CD14-positive monocyte (primary cell): ENCODE results near the gene TOMM20. TPM values are rescaled to one million over a fixed set of nuclear protein-coding genes. Genes with fewer than 3 reads are reported as not detected.
"Not testable (repeated sequence)": the region's sequence is repeated elsewhere in the genome, so short reads cannot be mapped to it uniquely, and the experiment has no call there.

Source experiments
- DNase-seq, 3 donors: peaks; one replicate each; pipeline ENCODE4 v3.0.0-alpha.2; 2011 to 2022
- H2AFZ ChIP-seq: 2 replicates; pipeline ENCODE4 v1.6.0; 2012; ENCODE audit warnings: mild to moderate bottlenecking, low read depth, low read length, inconsistent platforms; ENCODE audit not compliant: insufficient read depth, poor library complexity, severe bottlenecking
- H3K27ac ChIP-seq, 2 donors: 1 replicate in 1 of 2; 2 replicates in 1 of 2; pipeline ENCODE4 v1.5.1; 2012 to 2013; ENCODE audit warnings: low read length in 2 of 2, control low read depth in 1 of 2, inconsistent platforms in 1 of 2, low read depth in 1 of 2, mild to moderate bottlenecking in 1 of 2
- H3K27me3 ChIP-seq, 2 donors: one replicate each; pipeline versions ENCODE4 v1.6.0 to v1.6.1; 2011 to 2013; ENCODE audit warnings: low read length in 2 of 2; ENCODE audit not compliant: control insufficient read depth in 2 of 2, insufficient read depth in 2 of 2
- H3K36me3 ChIP-seq, 2 donors: replicated peaks in 1 of 2; 1 replicate in 1 of 2; 2 replicates in 1 of 2; pipeline versions ENCODE4 v1.5.1 to v1.6.1; 2012 to 2013; ENCODE audit warnings: low read length in 2 of 2, control low read depth in 1 of 2, inconsistent platforms in 1 of 2, mild to moderate bottlenecking in 1 of 2; ENCODE audit not compliant: insufficient read depth in 2 of 2, control insufficient read depth in 1 of 2
- H3K4me1 ChIP-seq, 2 donors: 1 replicate in 1 of 2; 2 replicates in 1 of 2; pipeline versions ENCODE4 v1.5.1 to v1.6.1; 2012 to 2013; ENCODE audit warnings: low read length in 2 of 2, control low read depth in 1 of 2, inconsistent platforms in 1 of 2, mild to moderate bottlenecking in 1 of 2, moderate library complexity in 1 of 2; ENCODE audit not compliant: insufficient read depth in 2 of 2, control insufficient read depth in 1 of 2
- H3K4me2 ChIP-seq: replicated peaks from 2 replicates; pipeline ENCODE3; 2012; ENCODE audit warnings: low read length, moderate library complexity, mild to moderate bottlenecking; ENCODE audit not compliant: poor library complexity, severe bottlenecking; ENCODE audit errors: extremely low read depth
- H3K4me3 ChIP-seq, 3 experiments: fragments of 200-600 bp in 1 of 3; sonication (generic) in 1 of 3; replicated peaks in 1 of 3; 1 replicate in 2 of 3; 2 replicates in 1 of 3; pipeline ENCODE4 v1.5.1; 2011 to 2013; ENCODE audit warnings: low read length in 3 of 3, mild to moderate bottlenecking in 3 of 3, control low read depth in 2 of 3, low read depth in 2 of 3, inconsistent platforms in 1 of 3, moderate library complexity in 1 of 3
- H3K79me2 ChIP-seq: 2 replicates; pipeline ENCODE4 v1.6.0; 2012; ENCODE audit warnings: mild to moderate bottlenecking, control low read depth, inconsistent platforms, low read length, moderate library complexity; ENCODE audit not compliant: insufficient read depth
- H3K9ac ChIP-seq: 2 replicates; pipeline ENCODE4 v1.6.0; 2017; ENCODE audit warnings: low read length, mild to moderate bottlenecking; ENCODE audit not compliant: insufficient read depth, poor library complexity, severe bottlenecking
- H3K9me3 ChIP-seq, 2 donors: replicated peaks in 1 of 2; 1 replicate in 1 of 2; 2 replicates in 1 of 2; pipeline versions ENCODE4 v1.5.1 to v1.6.1; 2012 to 2013; ENCODE audit warnings: low read length in 2 of 2, control low read depth in 1 of 2; ENCODE audit not compliant: control insufficient read depth in 1 of 2, insufficient read depth in 1 of 2
- H4K20me1 ChIP-seq: 2 replicates; pipeline ENCODE4 v1.6.0; 2012; ENCODE audit warnings: mild to moderate bottlenecking, low read length, control low read depth, moderate library complexity; ENCODE audit not compliant: insufficient read depth
- H3K27ac Mint-ChIP-seq, 7 donors: one replicate each; pipeline ENCODE4 v1.8.0; 2020; ENCODE audit warnings: mild to moderate bottlenecking in 7 of 7, mixed read lengths in 7 of 7, moderate library complexity in 6 of 7, inconsistent platforms in 2 of 7
- H3K27me3 Mint-ChIP-seq, 3 donors: one replicate each; pipeline ENCODE4 v1.8.0; 2021 to 2022; ENCODE audit warnings: low read depth in 3 of 3, mild to moderate bottlenecking in 3 of 3, mixed read lengths in 3 of 3, moderate library complexity in 3 of 3, inconsistent platforms in 1 of 3
- H3K36me3 Mint-ChIP-seq, 2 donors: one replicate each; pipeline ENCODE4 v1.8.0; 2020; ENCODE audit warnings: mixed read lengths in 2 of 2, inconsistent platforms in 1 of 2, mild to moderate bottlenecking in 1 of 2
- H3K4me1 Mint-ChIP-seq: one replicate; pipeline ENCODE4 v1.8.0; 2020; ENCODE audit warnings: mild to moderate bottlenecking, mixed read lengths
- H3K4me3 Mint-ChIP-seq, 2 donors: one replicate each; pipeline ENCODE4 v1.8.0; 2020; ENCODE audit warnings: mild to moderate bottlenecking in 2 of 2, mixed read lengths in 2 of 2, moderate library complexity in 1 of 2
- H3K9me3 Mint-ChIP-seq, 7 donors: one replicate each; pipeline ENCODE4 v1.8.0; 2020 to 2022; ENCODE audit warnings: mixed read lengths in 7 of 7, mild to moderate bottlenecking in 6 of 7, moderate library complexity in 6 of 7, inconsistent platforms in 2 of 7
- WGBS: methylation state at CpG from one replicate; pipeline ENCODE4 v1.1.5; 2013; ENCODE audit warnings: missing lambda C conversion rate; ENCODE audit not compliant: insufficient coverage; 5-methylcytosine and 5-hydroxymethylcytosine counted together
- intact Hi-C, 2 donors: fragments of 100-400 bp; cut with micrococcal nuclease; formaldehyde crosslinking; loops; one replicate each; pipeline versions ENCODE4 v1.15.0 to v1.15.1; 2023
- polyA plus RNA-seq, 3 donors: library from polyadenylated mRNA; depleted of rRNA in 1 of 3; unstranded in 2 of 3; stranded (reverse) in 1 of 3; fragments of 300-500 nt in 2 of 3; fragments of >200 nt in 1 of 3; fragmentation: Illumina TruSeq in 2 of 3; gene quantifications; 1 replicate in 2 of 3; 2 replicates in 1 of 3; pipeline ENCODE4 v1.2.3, GENCODE V29; 2012 to 2021
- TF ChIP-seq, protein P1 (sequence below): fragments of 200-600 bp; IDR thresholded peaks from one replicate; pipeline ENCODE4 v1.8.0; 2022; ENCODE audit warnings: antibody characterized with exemption, mild to moderate bottlenecking

Gene TOMM20
- polyA plus RNA-seq, 3 donors, result 26.5 to 34.8 (median 31.5) TPM

GRCh38 chr1:235073968-235074522, 54.6 kb downstream of the TOMM20 start:
- intact Hi-C loops, result loop anchor here in 1 of 2 donors (2.0 to 10.0 kb wide), 2 partner anchors 93 to 349 kb away; no protein-coding TSS in a partner anchor
- H3K4me1 ChIP-seq, result peaks cover 51 to 64% of the 10 kb centered on the region in 2 donors
- H3K27ac ChIP-seq, result peak overlapping the region; percentile 15 to 80
- peaks cover 0 to 3% (median 3%) of the 10 kb centered on the region in 3 donors for H3K27me3 Mint-ChIP-seq
- TF ChIP-seq, protein P1, sequence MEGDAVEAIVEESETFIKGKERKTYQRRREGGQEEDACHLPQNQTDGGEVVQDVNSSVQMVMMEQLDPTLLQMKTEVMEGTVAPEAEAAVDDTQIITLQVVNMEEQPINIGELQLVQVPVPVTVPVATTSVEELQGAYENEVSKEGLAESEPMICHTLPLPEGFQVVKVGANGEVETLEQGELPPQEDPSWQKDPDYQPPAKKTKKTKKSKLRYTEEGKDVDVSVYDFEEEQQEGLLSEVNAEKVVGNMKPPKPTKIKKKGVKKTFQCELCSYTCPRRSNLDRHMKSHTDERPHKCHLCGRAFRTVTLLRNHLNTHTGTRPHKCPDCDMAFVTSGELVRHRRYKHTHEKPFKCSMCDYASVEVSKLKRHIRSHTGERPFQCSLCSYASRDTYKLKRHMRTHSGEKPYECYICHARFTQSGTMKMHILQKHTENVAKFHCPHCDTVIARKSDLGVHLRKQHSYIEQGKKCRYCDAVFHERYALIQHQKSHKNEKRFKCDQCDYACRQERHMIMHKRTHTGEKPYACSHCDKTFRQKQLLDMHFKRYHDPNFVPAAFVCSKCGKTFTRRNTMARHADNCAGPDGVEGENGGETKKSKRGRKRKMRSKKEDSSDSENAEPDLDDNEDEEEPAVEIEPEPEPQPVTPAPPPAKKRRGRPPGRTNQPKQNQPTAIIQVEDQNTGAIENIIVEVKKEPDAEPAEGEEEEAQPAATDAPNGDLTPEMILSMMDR, result no peak
- peaks cover 0 to 2% (median 0%) of the 10 kb centered on the region in 7 donors for H3K9me3 Mint-ChIP-seq
- H3K27me3 ChIP-seq, result no peaks in the 10 kb centered on the region
- 94% methylated on average over 10 of the region's 11 CpGs for WGBS
- peaks cover 5 to 21% of the 10 kb centered on the region in 2 donors for H3K36me3 Mint-ChIP-seq
- H3K4me1 Mint-ChIP-seq, result peaks cover 42% of the 10 kb centered on the region
- no peaks in the 10 kb centered on the region for H4K20me1 ChIP-seq
- H3K36me3 ChIP-seq, result no peaks in the 10 kb centered on the region
- DNase-seq, result no peak
- H3K4me3 Mint-ChIP-seq, result peak overlapping the region in 1 of 2 donors; percentile 24
- H2AFZ ChIP-seq, result peak overlapping the region; percentile 55
- H3K4me2 ChIP-seq, result peak overlapping the region; percentile 8
- H3K9ac ChIP-seq, result peak overlapping the region; percentile 51
- H3K9me3 ChIP-seq, result no peaks in the 10 kb centered on the region
- H3K4me3 ChIP-seq, result no peak overlapping the region
- no peaks in the 10 kb centered on the region for H3K79me2 ChIP-seq
- peak overlapping the region; percentile 76 to 95 (median 91) for H3K27ac Mint-ChIP-seq

- peak; percentile 85 to 90 (median 88) for DNase-seq
- TF ChIP-seq, protein P1, result no peak
- H3K4me3 ChIP-seq, result no peak overlapping the region
- no peaks in the 10 kb centered on the region for H3K79me2 ChIP-seq
- intact Hi-C loops, result loop anchor here in 1 of 2 donors (10.0 kb wide), 1 partner anchor 349 kb away; no protein-coding TSS in a partner anchor
- Mint-ChIP-seq H3K9me3 (peaks cover 0 to 2% (median 0%) of the 10 kb centered on the region in 7 donors), H3K27me3 (peaks cover 0 to 3% (median 3%) of the 10 kb centered on the region in 3 donors), H3K27ac (peak overlapping the region; percentile 60 to 95 (median 84)), H3K4me1 (peaks cover 43% of the 10 kb centered on the region), H3K36me3 (peaks cover 5 to 21% of the 10 kb centered on the region in 2 donors), H3K4me3 (peak overlapping the region in 1 of 2 donors; percentile 41)
- peak overlapping the region; percentile 15 to 80 for H3K27ac ChIP-seq
- WGBS, result 14% methylated on average over 20 of the region's 20 CpGs
- H2AFZ ChIP-seq, result peak overlapping the region; percentile 55
- H3K4me2 ChIP-seq, result peak overlapping the region; percentile 8
- peak overlapping the region; percentile 51 for H3K9ac ChIP-seq
- H3K27me3 ChIP-seq, result no peaks in the 10 kb centered on the region
- H3K4me1 ChIP-seq, result peaks cover 51 to 59% of the 10 kb centered on the region in 2 donors
- no peaks in the 10 kb centered on the region for H3K36me3 ChIP-seq
- H4K20me1 ChIP-seq, result no peaks in the 10 kb centered on the region
- no peaks in the 10 kb centered on the region for H3K9me3 ChIP-seq
These were observed 55.2 kb downstream of the TOMM20 start for GRCh38 chr1:235073331-235073967.

GRCh38 chr1:235072577-235072976, 56.1 kb downstream of the TOMM20 start:
- H3K36me3 Mint-ChIP-seq, result peaks cover 5 to 21% of the 10 kb centered on the region in 2 donors
- not testable (repeated sequence) for H3K4me3 Mint-ChIP-seq, DNase-seq, H3K9ac ChIP-seq, H3K4me2 ChIP-seq, H3K9me3 ChIP-seq, H2AFZ ChIP-seq, H3K27me3 ChIP-seq, H4K20me1 ChIP-seq, H3K27me3 Mint-ChIP-seq, H3K27ac ChIP-seq, H3K4me3 ChIP-seq, H3K36me3 ChIP-seq, H3K79me2 ChIP-seq, H3K9me3 Mint-ChIP-seq
- peak overlapping the region in 2 of 7 donors; percentile 40 to 60 for H3K27ac Mint-ChIP-seq
- peaks cover 52 to 59% of the 10 kb centered on the region in 2 donors for H3K4me1 ChIP-seq
- intact Hi-C loops, result loop anchor here in 1 of 2 donors (10.0 kb wide), 1 partner anchor 348 kb away; no protein-coding TSS in a partner anchor
- WGBS, result no CpG with 5 or more reads among the region's 3 CpGs
- H3K4me1 Mint-ChIP-seq, result peaks cover 52% of the 10 kb centered on the region
